K562 (cell line): ENCODE data around the gene MIS18A. TPM values are rescaled to one million over a fixed set of nuclear protein-coding genes. Genes with fewer than 3 reads are reported as not detected.

Experiments
- ATAC-seq: fragments of 200-7000 bp; cut with Tn5 transposase; 3 replicates; pipeline ENCODE4 v1.9.1; 2020; ENCODE audit warnings: moderate library complexity
- BruUV-seq: library from RNA; stranded (reverse); fragments of 400-500 nt; replicated peaks from 2 replicates; lab custom pipeline; 2021; lab: Mats Ljungman, UMichigan
- CTCF ChIA-PET: fragments of 300-600 bp; formaldehyde crosslinking; extraction: SDS; loops from one replicate; lab custom pipeline; 2021; ENCODE audit warnings: low intra/inter-chr PET ratio; lab: Yijun Ruan, JAX
- POLR2A ChIA-PET: fragments of 300-600, 350-650 bp; sonication (Branson Sonifier 250); formaldehyde crosslinking; extraction: SDS; loops from one replicate; lab custom pipeline; 2021; ENCODE audit warnings: antibody characterized with exemption, inconsistent platforms; lab: Yijun Ruan, JAX
- DNase-seq, 4 experiments: peaks; one replicate each; pipeline versions ENCODE4 v3.0.0 to v3.0.0-alpha.2; 2011 to 2018; ENCODE audit warnings: low spot score in 3 of 4, mixed read lengths in 3 of 4; ENCODE audit errors: extremely low read depth in 1 of 4
- FAIRE-seq: peaks from 2 replicates; lab custom pipeline; 2011; peaks lifted over from hg19 to GRCh38; lab: Jason Lieb, UNC
- H2AFZ ChIP-seq: 2 replicates; pipeline ENCODE4 v1.6.0; 2011; ENCODE audit warnings: low read depth, low read length, control low read depth, inconsistent platforms
- H3K27ac ChIP-seq: fragments of 200-600 bp; 3 replicates; pipeline ENCODE4 v1.8.0; 2011; ENCODE audit warnings: low read depth, mild to moderate bottlenecking, control low read depth, inconsistent platforms, low read length, moderate library complexity, mixed read lengths; ENCODE audit errors: extremely low read depth
- H3K27me3 ChIP-seq, 2 experiments: fragments of 300-600 bp in 1 of 2; 2 replicates in 1 of 2; 3 replicates in 1 of 2; pipeline versions ENCODE4 v1.6.0 to v1.8.0; 2011; ENCODE audit warnings: inconsistent platforms in 2 of 2, low read length in 2 of 2, mild to moderate bottlenecking in 1 of 2, mixed read lengths in 1 of 2, moderate library complexity in 1 of 2; ENCODE audit not compliant: control insufficient read depth in 2 of 2, insufficient read depth in 2 of 2
- H3K36me3 ChIP-seq: fragments of 300-600 bp; 3 replicates; pipeline ENCODE4 v1.8.0; 2011; ENCODE audit warnings: mild to moderate bottlenecking, low read length, inconsistent platforms; ENCODE audit not compliant: control insufficient read depth, insufficient read depth
- H3K4me1 ChIP-seq, 2 experiments: fragments of 200-600 bp in 1 of 2; replicated peaks in 1 of 2; 2 replicates in 1 of 2; 3 replicates in 1 of 2; pipeline versions ENCODE4 v1.5.1 to v1.8.0; 2011; ENCODE audit warnings: inconsistent platforms in 2 of 2, low read length in 2 of 2, mild to moderate bottlenecking in 1 of 2, mixed read lengths in 1 of 2, moderate library complexity in 1 of 2; ENCODE audit not compliant: control insufficient read depth in 2 of 2, insufficient read depth in 2 of 2
- H3K4me2 ChIP-seq: 2 replicates; pipeline ENCODE4 v1.6.1; 2011; ENCODE audit warnings: low read length, control low read depth, inconsistent platforms, mixed read lengths; ENCODE audit not compliant: insufficient read depth
- H3K4me3 ChIP-seq: fragments of 200-600 bp; sonication (generic), shearing (Covaris generic); 2 replicates; pipeline ENCODE4 v1.5.1; 2016; ENCODE audit warnings: control low read depth, inconsistent platforms
- H3K79me2 ChIP-seq: fragments of 200-600 bp; 3 replicates; pipeline ENCODE4 v1.8.0; 2011; ENCODE audit warnings: low read length, inconsistent platforms; ENCODE audit not compliant: control insufficient read depth, insufficient read depth
- H3K9ac ChIP-seq, 2 experiments: 2 replicates each; pipeline versions ENCODE4 v1.6.0 to v1.6.1; 2011; ENCODE audit warnings: low read depth in 2 of 2, low read length in 2 of 2, control low read depth in 1 of 2, inconsistent platforms in 1 of 2, mild to moderate bottlenecking in 1 of 2, mixed read lengths in 1 of 2; ENCODE audit not compliant: insufficient read depth in 1 of 2
- H3K9me1 ChIP-seq: one replicate; pipeline ENCODE4 v1.6.0; 2011; ENCODE audit warnings: inconsistent platforms, mild to moderate bottlenecking, low read length, moderate library complexity; ENCODE audit not compliant: control insufficient read depth, insufficient read depth
- H3K9me3 ChIP-seq: replicated peaks from 2 replicates; pipeline ENCODE4 v1.5.1; 2011; ENCODE audit warnings: low read depth, low read length, inconsistent platforms; ENCODE audit not compliant: control insufficient read depth, insufficient read depth
- H4K20me1 ChIP-seq: replicated peaks from 2 replicates; pipeline ENCODE4 v1.6.1; 2011; ENCODE audit warnings: low read length, inconsistent platforms, mixed read lengths; ENCODE audit not compliant: control insufficient read depth, insufficient read depth
- ATF4 ChIP-seq: fragments of 450-650 bp; formaldehyde crosslinking; IDR thresholded peaks from 2 replicates; pipeline ENCODE4 v1.4.0; 2022; ENCODE audit warnings: mild to moderate bottlenecking, moderate library complexity
- GTF2B ChIP-seq: IDR thresholded peaks from 2 replicates; pipeline ENCODE4 v1.6.1; 2011; ENCODE audit not compliant: insufficient read length; ENCODE audit errors: extremely low read depth
- GTF2F1 ChIP-seq: IDR thresholded peaks from 2 replicates; pipeline ENCODE4 v1.6.1; 2011; ENCODE audit warnings: low read depth, low read length, improper control_type of control experiment
- HDAC3 ChIP-seq: fragments of 450-650 bp; IDR thresholded peaks from 2 replicates; pipeline ENCODE4 v1.6.1; 2018; ENCODE audit warnings: borderline replicate concordance, mild to moderate bottlenecking, moderate library complexity; ENCODE audit not compliant: partially characterized antibody
- HMG20A ChIP-seq: fragments of 450-650 bp; formaldehyde crosslinking; conservative IDR thresholded peaks from 2 replicates; pipeline ENCODE4 v1.4.0; 2020; ENCODE audit warnings: mild to moderate bottlenecking, mixed read lengths
- KHSRP ChIP-seq: fragments of 450-650 bp; IDR thresholded peaks from 2 replicates; pipeline ENCODE4 v1.6.1; 2017
- PHF8 ChIP-seq: fragments of 200-600 bp; sonication (generic); IDR thresholded peaks from 2 replicates; pipeline ENCODE4 v1.6.1; 2012; ENCODE audit warnings: mixed run types, mild to moderate bottlenecking, inconsistent platforms, low read length, moderate library complexity, borderline replicate concordance
- POLR2G ChIP-seq: fragments of 200-400 bp; formaldehyde crosslinking; IDR thresholded peaks from 2 replicates; pipeline ENCODE4 v1.6.1; 2017; ENCODE audit warnings: low read depth, mild to moderate bottlenecking, antibody characterized with exemption, low read length, moderate library complexity
- SMARCA5 ChIP-seq: fragments of 450-650 bp; IDR thresholded peaks from 2 replicates; pipeline ENCODE4 v1.6.1; 2016
- SOX6 ChIP-seq: fragments of 450-650 bp; IDR thresholded peaks from 2 replicates; pipeline ENCODE4 v1.6.1; 2014; ENCODE audit warnings: mild to moderate bottlenecking
- SP1 ChIP-seq: sonication (generic); formaldehyde crosslinking; IDR thresholded peaks from 2 replicates; pipeline ENCODE4 v1.8.1; 2022; ENCODE audit warnings: mild to moderate bottlenecking, missing genetic modification reagents
- THAP7 ChIP-seq: fragments of 250-450 bp; sonication (Bioruptor Pico); IDR thresholded peaks from 2 replicates; pipeline ENCODE4 v1.5.0; 2021
- ZNF12 ChIP-seq: sonication (generic); formaldehyde crosslinking; IDR thresholded peaks from 2 replicates; pipeline ENCODE4 v1.4.0; 2020; ENCODE audit warnings: mild to moderate bottlenecking, missing genetic modification reagents
- WGBS: fragments of 100-300 bp; shearing (Covaris generic); methylation state at CpG from one replicate; pipeline ENCODE4 v1.1.6; 2016; ENCODE audit warnings: low coverage, mixed read lengths; ENCODE audit not compliant: insufficient coverage; ENCODE audit errors: missing lambda C conversion rate; 5-methylcytosine and 5-hydroxymethylcytosine counted together
- in situ Hi-C: fragments of 300-500 bp; cut with MboI; formaldehyde crosslinking; loops from 4 replicates; pipeline ENCODE4 v1.15.0; 2018; ENCODE audit warnings: inconsistent platforms, mixed read lengths
- intact Hi-C: fragments of 100-400 bp; cut with micrococcal nuclease; formaldehyde crosslinking; loops from 2 replicates; pipeline ENCODE4 v1.14.2; 2022
- polyA plus RNA-seq, 8 experiments: library from polyadenylated mRNA; depleted of rRNA in 4 of 8; stranded (reverse) in 5 of 8; unstranded in 3 of 8; fragments of >200 nt; fragmentation: Nextera tagmentation in 2 of 8; fragmentation: Illumina TruSeq in 1 of 8; extraction: Ambion mirVana in 2 of 8; extraction: Trizol in 1 of 8; gene quantifications; 2 replicates each; pipeline versions ENCODE4 v1.2.1 to v1.2.3, GENCODE V29; 2011 to 2014; ENCODE audit warnings: inconsistent platforms in 1 of 8, missing spikeins in 1 of 8
- total RNA-seq, 7 experiments: library from RNA; depleted of rRNA in 6 of 7; stranded (reverse); fragments of >200 nt in 6 of 7; fragmentation: Illumina TruSeq in 2 of 7; extraction: Trizol in 2 of 7; gene quantifications; 2 replicates each; pipeline versions ENCODE4 v1.2.1 to v1.2.3, GENCODE V29; 2011 to 2021; ENCODE audit warnings: low replicate concordance in 1 of 7

Gene MIS18A
- total and polyA plus RNA-seq, 9 of the 15 experiments (the other 6 are each of a cell fraction or from before 2014, with no cell fraction given): 17.7 to 75.3 (median 60.3) TPM

- TF ChIP-seq GTF2B (no peak), SMARCA5 (no peak)
Observed at GRCh38 chr21:32322103-32322502, 43.3 kb upstream of the MIS18A start (continued).

DNA sequence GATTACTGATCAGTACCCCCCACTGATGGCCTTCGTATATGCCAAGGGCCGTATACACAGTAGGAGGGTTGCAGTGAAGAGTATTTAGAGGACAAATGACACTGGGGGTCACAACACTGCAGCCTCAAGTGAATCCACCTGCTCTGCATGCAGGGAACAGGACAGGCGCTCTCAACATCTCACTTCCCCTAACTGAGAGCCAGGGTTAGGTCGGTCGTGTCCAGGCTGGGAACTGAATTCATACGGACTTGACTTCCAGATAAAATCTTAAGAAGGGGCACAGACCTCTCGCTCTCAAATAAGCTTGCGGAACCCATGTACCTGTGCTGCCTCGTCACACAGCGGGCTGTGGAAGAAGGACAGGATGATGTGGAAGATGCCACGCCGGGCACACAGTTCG is 42.6 kb upstream of the MIS18A start:
- WGBS: 92% methylated on average over 13 of the region's 13 CpGs
- no peak overlapping the region for H2AFZ ChIP-seq
- intact Hi-C loops (no loop called here), in situ Hi-C loops (no loop called here)
- ATAC-seq: no peak
- no TSS peak for BruUV-seq
- no peak overlapping the region for H3K9ac ChIP-seq
- CTCF ChIA-PET: no interaction called here
- POLR2A ChIA-PET: no interaction called here
- H3K27ac ChIP-seq: no peak overlapping the region
- no peaks in the 10 kb centered on the region for H3K9me3 ChIP-seq
- no peaks in the 10 kb centered on the region for H3K9me1 ChIP-seq
- 0 out of 2 replicates have a peak, but pooled peaks cover 4% of the 10 kb centered on the region for H4K20me1 ChIP-seq
- no peaks in the 10 kb centered on the region for H3K79me2 ChIP-seq
- no peak for FAIRE-seq
- no peak for DNase-seq
- TF ChIP-seq GTF2F1 (no peak), HMG20A (no peak), POLR2G (no peak), SOX6 (no peak), PHF8 (no peak), ATF4 (no peak), SP1 (CRISPR knock-in tag) (no peak), HDAC3 (no peak), KHSRP (no peak), ZNF12 (CRISPR knock-in tag) (no peak), THAP7 (no peak)
- no peak overlapping the region for H3K4me2 ChIP-seq
- H3K4me3 ChIP-seq: no peak overlapping the region
- no peaks in the 10 kb centered on the region for H3K27me3 ChIP-seq
- H3K4me1 ChIP-seq: 0 out of 5 replicates have a peak, but pooled peaks cover 0 to 3% of the 10 kb centered on the region in 2 experiments
- peaks cover 99% of the 10 kb centered on the region for H3K36me3 ChIP-seq
